Measurements from ENCODE around the gene NLRC3.

- TF ChIP-seq TCF12 (IDR thresholded peaks at IDR 0.05; ENCODE audit: low read depth): peak; percentile 23; the same call in 1 of the 2 replicates
- no peak for TF ChIP-seq EP300 (IDR thresholded peaks at IDR 0.05; ENCODE audit: borderline replicate concordance)
- no peak for TF ChIP-seq CREB1 (IDR thresholded peaks at IDR 0.05; ENCODE audit: low read depth)
- no peak for TF ChIP-seq NFIC (IDR thresholded peaks at IDR 0.05)
- TF ChIP-seq YY1 (IDR thresholded peaks at IDR 0.05; ENCODE audit: low read depth): no peak
- no peak for TF ChIP-seq RAD21 (IDR thresholded peaks at IDR 0.05; ENCODE audit: low read depth)
- no peak for TF ChIP-seq FOXM1 (IDR thresholded peaks at IDR 0.05; ENCODE audit: borderline replicate concordance, low read depth)
- TF ChIP-seq MAX (IDR thresholded peaks at IDR 0.05): no peak; the same call in 1 of the 2 replicates
- TF ChIP-seq REST (IDR thresholded peaks at IDR 0.05; ENCODE audit: low read depth): no peak
- TF ChIP-seq TAF1 (IDR thresholded peaks at IDR 0.05; ENCODE audit: low read depth): peak; percentile 81
- peak; percentile 39; the same call in 1 of the 2 replicates for TF ChIP-seq ZBTB7A (IDR thresholded peaks at IDR 0.05; ENCODE audit: low read depth)
- TF ChIP-seq CEBPB (IDR thresholded peaks at IDR 0.05): no peak
- no peak for TF ChIP-seq USF1 (IDR thresholded peaks at IDR 0.05)
- peak; percentile 72 for TF ChIP-seq EGR1 (IDR thresholded peaks at IDR 0.05)
Measured at GRCh38 chr16:3611146-3611975, 34.2 kb upstream of the NLRC3 start, which contains the start of gene SLX4.
